HG03521 (cell line): ENCODE results near the gene STK33.

Source experiments
- ATAC-seq: cut with Tn5 transposase; IDR thresholded peaks from one replicate; pipeline ENCODE4 v1.9.1; 2021; ENCODE audit warnings: mild to moderate bottlenecking, moderate library complexity; ENCODE audit not compliant: unreplicated experiment

STK33 gene

GRCh38 chr11:8375932-8376331 lies 218.1 kb downstream of the STK33 start:
- no peak for ATAC-seq

GRCh38 chr11:8375460-8375859 lies 218.6 kb downstream of the STK33 start:
- no peak for ATAC-seq

- no peak for ATAC-seq
Observed at GRCh38 chr11:8374716-8375115, 219.3 kb downstream of the STK33 start.

- no peak for ATAC-seq
Observed at GRCh38 chr11:8373519-8374432, 220.3 kb downstream of the STK33 start.

- ATAC-seq: no peak
Observed at GRCh38 chr11:8372641-8373381, 221.2 kb downstream of the STK33 start.

GRCh38 chr11:8371516-8371884 lies 222.5 kb downstream of the STK33 start:
- no peak for ATAC-seq

- no peak for ATAC-seq
Observed at GRCh38 chr11:8370812-8371515, 223.1 kb downstream of the STK33 start.

GRCh38 chr11:8369592-8370205 lies 224.3 kb downstream of the STK33 start:
- no peak for ATAC-seq

- ATAC-seq: no peak
Observed at GRCh38 chr11:8368772-8369171, 225.3 kb downstream of the STK33 start.

- no peak for ATAC-seq
Observed at GRCh38 chr11:8368194-8368593, 225.8 kb downstream of the STK33 start.

- no peak for ATAC-seq
Observed at GRCh38 chr11:8366316-8366715, 227.7 kb downstream of the STK33 start.

- ATAC-seq: no peak
Observed at GRCh38 chr11:8365216-8365941, 228.6 kb downstream of the STK33 start.

- no peak for ATAC-seq
Observed at GRCh38 chr11:8363921-8364320, 230.1 kb downstream of the STK33 start.

- no peak for ATAC-seq
Observed at GRCh38 chr11:8362899-8363298, 231.1 kb downstream of the STK33 start.

- no peak for ATAC-seq
Observed at GRCh38 chr11:8362491-8362890, 231.5 kb downstream of the STK33 start.

GRCh38 chr11:8361664-8362210 lies 232.3 kb downstream of the STK33 start:
- no peak for ATAC-seq

- ATAC-seq: no peak
Observed at GRCh38 chr11:8361206-8361605, 232.8 kb downstream of the STK33 start.

GRCh38 chr11:8360086-8360828 lies 233.8 kb downstream of the STK33 start:
- ATAC-seq: no peak

GRCh38 chr11:8359521-8359920 lies 234.5 kb downstream of the STK33 start:
- ATAC-seq: no peak
